Spleen (tissue), 7 donors: Measurements from ENCODE around the gene LDAH.

Source experiments
- POLR2AphosphoS5 ChIP-seq, 3 donors: sonication (generic); formaldehyde crosslinking; IDR thresholded peaks; one replicate each; pipeline ENCODE4 v1.5.1; 2017; ENCODE audit warnings: antibody characterized with exemption in 3 of 3
- TF ChIP-seq, protein P1 (sequence below), 11 experiments: fragments of 200-600 bp in 7 of 11; fragments of 450-650 bp in 4 of 11; sonication (generic) in 4 of 11; IDR thresholded peaks in 8 of 11; conservative IDR thresholded peaks in 3 of 11; 1 replicate in 7 of 11; 2 replicates in 4 of 11; pipeline versions ENCODE4 v1.4.0 to v1.8.0; 2016 to 2021; ENCODE audit warnings: antibody characterized with exemption in 11 of 11, inconsistent platforms in 4 of 11, mild to moderate bottlenecking in 1 of 11
- donor health status: DM: no; HTN: no; CAD: no; lungs with moderate emphysema.
- donor health status: DM: no; HTN: no; CAD: no.
- donor health status: DM: no; HTN: no; CAD: no.

DNA sequence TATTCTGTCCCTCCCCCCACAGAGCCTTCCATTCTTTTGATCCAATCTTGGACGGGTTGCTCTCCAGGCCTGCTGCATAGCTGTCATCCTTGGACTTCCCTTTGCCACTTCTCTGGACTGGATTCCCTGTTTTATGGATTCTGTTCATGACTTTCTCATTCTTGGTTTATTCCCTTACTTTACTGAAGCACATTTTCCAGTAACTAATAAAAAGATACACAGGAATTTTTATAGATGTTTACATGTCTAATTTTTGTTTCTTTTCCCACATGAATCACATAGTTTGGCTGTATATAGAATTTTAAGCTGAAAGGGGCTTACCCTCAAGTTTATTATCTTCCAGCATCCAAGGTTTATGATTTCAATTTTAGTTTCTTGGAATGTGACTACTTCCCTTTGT, 118.0 kb downstream of the LDAH start:
- TF ChIP-seq, protein P1, sequence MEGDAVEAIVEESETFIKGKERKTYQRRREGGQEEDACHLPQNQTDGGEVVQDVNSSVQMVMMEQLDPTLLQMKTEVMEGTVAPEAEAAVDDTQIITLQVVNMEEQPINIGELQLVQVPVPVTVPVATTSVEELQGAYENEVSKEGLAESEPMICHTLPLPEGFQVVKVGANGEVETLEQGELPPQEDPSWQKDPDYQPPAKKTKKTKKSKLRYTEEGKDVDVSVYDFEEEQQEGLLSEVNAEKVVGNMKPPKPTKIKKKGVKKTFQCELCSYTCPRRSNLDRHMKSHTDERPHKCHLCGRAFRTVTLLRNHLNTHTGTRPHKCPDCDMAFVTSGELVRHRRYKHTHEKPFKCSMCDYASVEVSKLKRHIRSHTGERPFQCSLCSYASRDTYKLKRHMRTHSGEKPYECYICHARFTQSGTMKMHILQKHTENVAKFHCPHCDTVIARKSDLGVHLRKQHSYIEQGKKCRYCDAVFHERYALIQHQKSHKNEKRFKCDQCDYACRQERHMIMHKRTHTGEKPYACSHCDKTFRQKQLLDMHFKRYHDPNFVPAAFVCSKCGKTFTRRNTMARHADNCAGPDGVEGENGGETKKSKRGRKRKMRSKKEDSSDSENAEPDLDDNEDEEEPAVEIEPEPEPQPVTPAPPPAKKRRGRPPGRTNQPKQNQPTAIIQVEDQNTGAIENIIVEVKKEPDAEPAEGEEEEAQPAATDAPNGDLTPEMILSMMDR (IDR thresholded peaks at IDR 0.05 in 8 of 11, conservative IDR thresholded peaks at IDR 0.05 in 3 of 11), result no peak
- TF ChIP-seq POLR2AphosphoS5 (IDR thresholded peaks at IDR 0.05), result no peak
